Gastrocnemius medialis (tissue), 4 donors: ENCODE data around the gene TTC12. TPM values are rescaled to one million over a fixed set of nuclear protein-coding genes. Genes with fewer than 3 reads are reported as not detected.
A peak's percentile ranks its signal among the peaks of the same experiment; 100 is the strongest.

ENCODE experiments used
- ATAC-seq, 2 donors: fragments of 150-250 bp; one replicate each; pipeline ENCODE4 v1.9.1; 2016
- DNase-seq, 2 donors: peaks; one replicate each; pipeline ENCODE4 v3.0.0-alpha.2; 2019
- H3K27ac ChIP-seq, 4 donors: fragments of 200-600 bp; sonication (generic); 1 replicate in 1 of 4; 2 replicates in 3 of 4; pipeline ENCODE4 v1.5.1; 2016 to 2018; ENCODE audit warnings: mild to moderate bottlenecking in 2 of 4, moderate library complexity in 1 of 4
- H3K27me3 ChIP-seq, 3 donors: fragments of 200-600 bp; sonication (generic) in 2 of 3; 1 replicate in 1 of 3; 2 replicates in 2 of 3; pipeline versions ENCODE4 v1.5.1 to v1.6.0; 2016 to 2019; ENCODE audit warnings: mild to moderate bottlenecking in 1 of 3, moderate library complexity in 1 of 3
- H3K36me3 ChIP-seq, 2 donors: fragments of 200-600 bp; sonication (generic) in 1 of 2; one replicate each; pipeline ENCODE4 v1.5.1; 2017 to 2018
- H3K4me1 ChIP-seq, 2 donors: fragments of 200-600 bp; sonication (generic) in 1 of 2; one replicate each; pipeline ENCODE4 v1.5.1; 2016 to 2017; ENCODE audit warnings: mild to moderate bottlenecking in 2 of 2
- H3K4me3 ChIP-seq, 4 donors: fragments of 200-600 bp; sonication (generic) in 3 of 4; 1 replicate in 1 of 4; 2 replicates in 3 of 4; pipeline ENCODE4 v1.5.1; 2016 to 2019; ENCODE audit warnings: mild to moderate bottlenecking in 2 of 4
- H3K9me3 ChIP-seq, 3 donors: fragments of 200-600 bp; sonication (generic) in 2 of 3; 1 replicate in 1 of 3; 2 replicates in 2 of 3; pipeline ENCODE4 v1.5.1; 2016 to 2019
- CTCF ChIP-seq, 5 experiments: fragments of 450-650 bp in 3 of 5; fragments of 200-600 bp in 2 of 5; sonication (generic) in 2 of 5; IDR thresholded peaks in 4 of 5; conservative IDR thresholded peaks in 1 of 5; 1 replicate in 4 of 5; 2 replicates in 1 of 5; pipeline ENCODE4 v1.5.1; 2016 to 2019; ENCODE audit warnings: antibody characterized with exemption in 5 of 5, mild to moderate bottlenecking in 3 of 5, moderate library complexity in 3 of 5
- POLR2A ChIP-seq, 2 donors: fragments of 450-650 bp; IDR thresholded peaks; one replicate each; pipeline ENCODE4 v1.6.1; 2017; ENCODE audit warnings: antibody characterized with exemption in 2 of 2, mild to moderate bottlenecking in 2 of 2, moderate library complexity in 2 of 2
- in situ Hi-C, 4 donors: fragments of 200-750 bp; cut with MboI; loops; one replicate each; pipeline versions ENCODE4 v1.15.0 to v1.8.0; 2017; ENCODE audit warnings: low sequenced_read_pairs in 4 of 4
- intact Hi-C: fragments of 100-400 bp; cut with DNase I; formaldehyde crosslinking; loops from one replicate; pipeline ENCODE4 v1.15.1; 2023; ENCODE audit warnings: low total_unique reads
- total RNA-seq, 4 donors: library from RNA; depleted of rRNA; stranded (reverse); fragments of >200 nt; gene quantifications; one replicate each; pipeline versions ENCODE4 v1.1.0 to v1.2.3, GENCODE V29; 2016

TTC12 gene
- total RNA-seq, 4 donors from 2014 or later = 3.5 to 22.5 (median 5.2) TPM

- H3K4me3 ChIP-seq = peak overlapping the region; percentile 73 to 98 (median 84)
- H3K4me1 ChIP-seq = peaks cover 8 to 18% of the 10 kb centered on the region in 2 donors
- no peak for DNase-seq
- no peaks in the 10 kb centered on the region for H3K27me3 ChIP-seq
- TF ChIP-seq CTCF (IDR thresholded peaks at IDR 0.05 in 4 of 5, conservative IDR thresholded peaks at IDR 0.05 in 1 of 5) (no peak), POLR2A (IDR thresholded peaks at IDR 0.05) (no peak)
- no peaks in the 10 kb centered on the region for H3K9me3 ChIP-seq
- intact Hi-C loops (loop anchor here (2.0 to 10.0 kb wide), 6 partner anchors 409 to 1439 kb away; partner anchors contain the start of genes ALG9, CFAP68, FDXACB1 and PTS), in situ Hi-C loops (loop anchor here in 2 of 4 donors (10.0 kb wide), 2 partner anchors 421 to 481 kb away; no protein-coding TSS in a partner anchor)
- no peaks in the 10 kb centered on the region for H3K36me3 ChIP-seq
- ATAC-seq = no peak
- H3K27ac ChIP-seq = peak overlapping the region; percentile 78 to 94 (median 90)
Measured at GRCh38 chr11:113314065-113314388, 356 bp upstream of the TTC12 start.

- in situ Hi-C loops = loop anchor here in 2 of 4 donors (10.0 kb wide), 2 partner anchors 419 to 479 kb away; no protein-coding TSS in a partner anchor
- no peak for DNase-seq
- no peaks in the 10 kb centered on the region for H3K9me3 ChIP-seq
- ATAC-seq = no peak
- peaks cover 8 to 18% of the 10 kb centered on the region in 2 donors for H3K4me1 ChIP-seq
- H3K27me3 ChIP-seq = no peaks in the 10 kb centered on the region
- no peak for TF ChIP-seq CTCF (IDR thresholded peaks at IDR 0.05 in 4 of 5, conservative IDR thresholded peaks at IDR 0.05 in 1 of 5)
- TF ChIP-seq POLR2A (IDR thresholded peaks at IDR 0.05) = no peak
- H3K27ac ChIP-seq = peak overlapping the region; percentile 78 to 94 (median 90)
- H3K36me3 ChIP-seq = peaks cover 0 to 5% of the 10 kb centered on the region in 2 donors
- no peak overlapping the region for H3K4me3 ChIP-seq
- intact Hi-C loops = loop anchor here (2.0 to 10.0 kb wide), 5 partner anchors 407 to 1441 kb away; partner anchors contain the start of genes ALG9, CFAP68, FDXACB1 and PTS
Measured at GRCh38 chr11:113315811-113316210, 1.4 kb downstream of the TTC12 start.

GRCh38 chr11:113316256-113316655, 1.9 kb downstream of the TTC12 start:
- Histone ChIP-seq H3K27ac (no peak overlapping the region), H3K27me3 (no peaks in the 10 kb centered on the region)
- intact Hi-C loops = loop anchor here (10.0 kb wide), 4 partner anchors 1031 to 1441 kb away; partner anchors contain the start of genes ALG9, CFAP68, FDXACB1 and PTS

GRCh38 chr11:113317339-113317738, 3.0 kb downstream of the TTC12 start:
- peaks cover 0 to 5% of the 10 kb centered on the region in 2 donors for H3K36me3 ChIP-seq
- H3K4me1 ChIP-seq = peaks cover 8 to 18% of the 10 kb centered on the region in 2 donors
- no peaks in the 10 kb centered on the region for H3K9me3 ChIP-seq
- ATAC-seq (no peak), DNase-seq (no peak)
- in situ Hi-C loops (loop anchor here in 2 of 4 donors (10.0 kb wide), 2 partner anchors 417 to 477 kb away; no protein-coding TSS in a partner anchor), intact Hi-C loops (loop anchor here (10.0 kb wide), 4 partner anchors 1033 to 1443 kb away; partner anchors contain the start of genes ALG9, CFAP68, FDXACB1 and PTS)
- H3K27ac ChIP-seq = no peak overlapping the region
- H3K27me3 ChIP-seq = no peaks in the 10 kb centered on the region
- H3K4me3 ChIP-seq = no peak overlapping the region
- TF ChIP-seq POLR2A (IDR thresholded peaks at IDR 0.05) = no peak
- TF ChIP-seq CTCF (IDR thresholded peaks at IDR 0.05 in 4 of 5, conservative IDR thresholded peaks at IDR 0.05 in 1 of 5) = no peak

More at GRCh38 chr11:113316256-113316655, 1.9 kb downstream of the TTC12 start:
- no peak for ATAC-seq
- no peak for DNase-seq
- Histone ChIP-seq H3K9me3 (no peaks in the 10 kb centered on the region), H3K36me3 (peaks cover 0 to 5% of the 10 kb centered on the region in 2 donors), H3K4me3 (no peak overlapping the region), H3K4me1 (peaks cover 8 to 18% of the 10 kb centered on the region in 2 donors)
- TF ChIP-seq CTCF (IDR thresholded peaks at IDR 0.05 in 4 of 5, conservative IDR thresholded peaks at IDR 0.05 in 1 of 5) (no peak), POLR2A (IDR thresholded peaks at IDR 0.05) (no peak)
- in situ Hi-C loops = loop anchor here in 2 of 4 donors (10.0 kb wide), 2 partner anchors 419 to 479 kb away; no protein-coding TSS in a partner anchor
